GM21515 (cell line): ENCODE data around the gene DARS1.
"Not testable (repeated sequence)": the region's sequence is repeated elsewhere in the genome, so short reads cannot be mapped to it uniquely, and the experiment has no call there.

Experiments used
- ATAC-seq: cut with Tn5 transposase; IDR thresholded peaks from one replicate; pipeline ENCODE4 v1.9.1; 2021; ENCODE audit not compliant: unreplicated experiment

Gene DARS1

DNA sequence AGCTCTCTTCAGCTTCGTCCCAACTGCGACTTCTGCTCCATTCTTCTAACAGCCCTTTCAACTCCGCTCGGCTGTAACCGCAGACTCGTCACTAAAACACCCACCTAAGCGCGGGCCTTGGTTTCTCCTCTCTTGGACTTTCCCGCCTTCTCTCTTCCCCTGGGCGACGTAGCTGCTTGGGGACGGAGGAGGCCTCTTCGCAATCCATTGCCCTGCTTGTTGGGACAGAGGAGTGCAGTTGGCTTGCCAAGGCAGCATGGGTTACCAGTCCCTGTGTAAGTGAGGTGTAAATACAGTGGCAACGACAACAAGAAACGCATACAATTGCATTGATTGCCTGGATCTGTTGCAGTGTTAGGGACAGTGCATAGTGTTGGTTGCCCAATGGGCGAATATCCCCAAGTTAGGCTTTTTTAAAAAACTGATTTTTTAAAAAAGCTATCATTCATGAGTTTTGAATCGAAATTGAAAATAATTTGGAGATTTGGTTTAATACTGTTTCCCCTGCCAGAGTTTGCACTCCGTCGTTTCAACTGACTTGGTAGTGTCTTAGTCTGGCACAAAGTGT, 484 bp upstream of the DARS1 start:
- peak; percentile 46 for ATAC-seq

DNA sequence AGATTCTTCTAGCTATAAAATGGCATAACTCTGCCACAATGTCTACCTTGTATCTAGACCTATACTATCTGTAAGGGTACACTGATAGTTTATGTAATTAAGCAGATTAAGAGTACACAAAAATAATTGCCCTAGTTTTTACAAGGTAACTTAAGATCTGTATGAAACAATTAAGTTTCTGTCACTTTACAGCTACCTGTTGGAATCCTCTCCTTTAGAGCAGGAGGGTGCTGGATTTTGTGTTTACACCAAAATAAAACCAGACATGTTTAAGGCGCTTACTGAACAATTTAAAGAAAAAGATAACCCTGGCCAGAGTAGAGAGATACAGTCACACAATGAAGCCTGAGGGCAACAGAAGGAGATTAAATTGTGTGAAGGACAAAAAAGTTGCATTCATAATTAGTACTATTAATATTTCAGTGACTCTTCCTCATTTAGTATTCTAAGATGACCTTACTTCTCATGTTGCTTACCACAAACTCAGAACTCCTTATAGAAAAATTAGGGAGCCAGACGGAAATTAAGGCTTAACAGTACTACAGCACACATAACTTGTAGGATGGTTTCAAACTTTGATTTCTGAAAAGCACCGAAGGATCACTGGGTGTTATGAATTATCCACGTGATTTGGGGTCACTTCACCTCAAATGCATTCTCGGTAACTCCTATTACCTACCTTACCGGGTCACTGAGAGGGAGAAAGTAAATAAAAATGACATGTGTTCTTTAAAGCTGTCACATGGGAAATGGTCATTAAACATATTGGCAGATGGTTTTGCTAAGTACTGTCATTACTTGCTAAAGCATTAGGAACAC, 1.0 kb downstream of the DARS1 start:
- peak; percentile 37 for ATAC-seq

DNA sequence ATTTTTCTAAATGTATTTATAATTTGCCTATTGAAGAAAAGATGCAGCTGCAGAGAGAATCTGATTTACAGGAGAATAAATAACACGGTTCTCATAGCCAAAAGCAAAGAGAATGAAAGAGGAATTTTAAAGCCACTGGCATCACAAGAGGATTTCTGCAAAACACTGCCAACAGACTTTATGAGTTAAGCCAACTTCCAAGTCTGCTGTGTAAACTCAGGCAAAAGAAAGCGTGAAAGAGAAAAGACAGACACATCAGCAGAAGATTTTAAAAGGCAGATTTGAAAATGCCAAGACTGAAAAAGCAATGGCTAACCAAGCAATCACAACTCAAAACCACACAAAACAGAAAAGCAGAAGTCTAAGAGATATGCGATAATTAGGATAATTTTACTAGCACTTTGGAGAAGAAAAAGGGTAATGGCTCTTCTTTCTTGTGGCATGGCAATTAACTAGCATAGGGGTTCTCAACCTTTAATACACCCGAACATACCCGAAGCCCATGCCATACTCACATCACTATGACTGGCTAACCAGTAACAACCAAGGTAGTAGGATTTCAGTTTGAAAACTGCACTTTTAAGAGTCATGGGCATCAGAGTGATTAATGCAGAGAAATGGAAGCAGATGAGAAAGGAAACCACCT, 4.9 kb downstream of the DARS1 start:
- ATAC-seq: no peak

DNA sequence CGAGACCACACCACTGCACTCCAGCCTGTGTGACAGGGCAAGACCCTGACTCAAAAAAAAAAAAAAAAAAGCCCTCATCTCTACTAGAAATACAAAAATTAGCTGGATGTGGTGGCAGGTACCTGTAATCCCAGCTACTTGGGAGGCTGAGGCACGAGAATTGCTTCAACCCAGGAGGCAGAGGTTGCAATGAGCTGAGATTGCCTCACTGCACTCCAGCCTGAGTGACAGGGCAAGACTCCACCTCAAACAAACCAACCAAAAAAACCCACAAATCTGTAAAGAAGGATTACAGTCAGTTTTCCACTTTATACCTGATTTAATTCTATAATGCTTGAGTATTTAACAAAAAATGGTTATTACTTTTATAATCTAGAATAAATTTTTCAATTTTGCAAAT, 9.7 kb downstream of the DARS1 start:
- no peak for ATAC-seq

DNA sequence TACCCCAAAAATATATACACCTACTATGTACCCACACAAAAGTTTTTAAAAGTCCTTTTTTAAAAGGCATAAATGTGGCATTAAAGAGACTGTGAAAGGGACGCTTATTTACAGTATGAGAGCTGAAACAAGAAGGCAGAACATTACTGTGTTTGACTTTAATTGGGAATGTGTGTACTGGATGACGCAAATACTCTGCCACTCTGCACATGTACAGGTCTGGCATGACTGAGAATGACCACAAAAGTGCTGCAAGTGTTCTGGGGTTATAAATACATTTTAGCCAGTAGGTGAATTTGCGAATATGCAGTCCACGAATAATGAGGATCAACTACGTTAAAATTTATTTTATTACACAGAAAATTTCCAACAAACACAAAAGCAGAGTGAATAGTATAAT, 11.4 kb downstream of the DARS1 start:
- no peak for ATAC-seq

DNA sequence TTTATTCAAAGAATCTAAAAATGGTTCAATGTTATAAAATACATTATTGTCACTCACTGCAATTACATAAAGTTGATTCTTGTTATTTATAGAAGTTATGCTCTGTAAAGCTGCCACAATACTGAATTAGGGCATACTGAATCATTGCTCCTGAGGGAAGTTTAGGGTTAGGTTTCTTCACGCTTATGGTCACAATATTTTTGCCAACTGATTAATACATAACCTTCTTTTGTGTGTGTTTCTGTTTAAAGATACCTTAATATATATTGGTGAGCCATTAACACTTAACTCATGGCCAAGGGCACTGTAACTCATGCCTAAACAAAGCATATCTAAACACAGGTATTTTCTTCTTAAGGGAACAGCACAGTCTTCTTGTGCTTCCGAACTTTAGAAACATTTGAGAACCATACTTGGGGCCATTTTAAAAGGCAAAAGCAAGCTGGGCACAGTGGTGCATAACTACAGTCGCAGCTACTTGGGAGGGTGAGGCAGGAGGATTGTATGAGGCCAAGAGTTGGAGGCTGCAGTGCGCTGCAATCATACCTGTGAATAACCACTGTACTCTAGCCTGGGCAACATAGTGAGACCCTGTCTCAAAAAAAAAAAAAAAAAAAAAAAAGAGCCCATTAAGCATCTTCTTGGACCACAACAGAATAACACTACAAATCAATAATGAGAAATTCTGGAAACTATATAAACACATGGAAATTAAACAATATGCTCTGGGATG, 15.6 kb downstream of the DARS1 start:
- ATAC-seq: no peak

DNA sequence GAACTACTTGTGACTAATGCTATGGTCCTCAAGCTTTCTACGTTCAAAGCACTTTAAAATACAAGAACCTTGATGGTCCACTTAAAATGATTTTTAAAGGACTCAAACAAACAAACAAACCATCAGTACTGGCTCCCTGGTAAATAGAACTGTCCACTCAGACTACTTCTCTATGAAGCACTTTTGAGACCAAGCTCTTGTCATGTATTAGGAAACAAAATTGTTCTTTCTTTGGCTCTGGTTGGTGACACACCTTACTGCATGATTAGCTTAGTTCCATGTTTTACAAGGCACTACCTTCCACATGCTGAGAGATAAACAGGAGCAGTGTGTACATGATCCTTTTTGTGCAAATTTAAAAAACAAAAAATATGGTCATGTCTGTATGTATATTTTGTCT, 19.7 kb downstream of the DARS1 start:
- no peak for ATAC-seq

DNA sequence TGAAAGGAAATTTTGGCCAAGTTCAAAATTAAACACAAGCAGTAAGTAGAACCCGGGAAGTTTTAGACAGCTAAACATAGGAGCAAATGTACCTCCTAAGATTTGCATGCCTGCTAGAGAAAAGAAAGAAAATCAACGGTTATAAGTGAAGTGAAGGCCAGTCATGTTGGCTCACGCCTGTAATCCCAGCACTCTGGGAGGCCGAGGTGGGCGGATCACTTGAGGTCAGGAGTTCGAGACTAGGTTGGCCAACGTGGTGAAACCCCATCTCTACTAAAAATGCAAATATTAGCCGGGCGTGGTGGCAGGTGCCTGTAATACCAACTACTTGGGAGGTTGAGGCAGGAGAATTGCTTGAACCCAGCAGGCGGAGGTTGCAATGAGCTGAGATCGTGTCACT, 21.0 kb downstream of the DARS1 start:
- not testable (repeated sequence) for ATAC-seq

DNA sequence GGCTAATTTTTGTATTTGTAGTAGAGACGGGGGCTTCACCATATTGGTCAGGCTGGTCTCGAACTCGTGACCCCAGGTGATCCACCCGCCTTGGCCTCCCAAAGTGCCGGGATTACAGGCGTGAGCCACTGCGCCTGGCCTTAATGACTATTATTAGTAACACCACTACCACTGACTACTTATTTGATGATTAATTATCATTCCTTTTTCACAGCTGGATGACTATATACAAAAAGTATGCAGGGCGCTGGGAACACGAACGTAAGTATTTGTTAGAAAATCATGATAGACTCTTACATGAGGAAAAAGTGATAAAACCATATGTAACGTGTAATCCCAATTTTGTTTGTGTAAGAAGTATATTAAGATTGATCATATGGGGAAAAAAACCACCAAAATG, 21.6 kb downstream of the DARS1 start:
- no peak for ATAC-seq

DNA sequence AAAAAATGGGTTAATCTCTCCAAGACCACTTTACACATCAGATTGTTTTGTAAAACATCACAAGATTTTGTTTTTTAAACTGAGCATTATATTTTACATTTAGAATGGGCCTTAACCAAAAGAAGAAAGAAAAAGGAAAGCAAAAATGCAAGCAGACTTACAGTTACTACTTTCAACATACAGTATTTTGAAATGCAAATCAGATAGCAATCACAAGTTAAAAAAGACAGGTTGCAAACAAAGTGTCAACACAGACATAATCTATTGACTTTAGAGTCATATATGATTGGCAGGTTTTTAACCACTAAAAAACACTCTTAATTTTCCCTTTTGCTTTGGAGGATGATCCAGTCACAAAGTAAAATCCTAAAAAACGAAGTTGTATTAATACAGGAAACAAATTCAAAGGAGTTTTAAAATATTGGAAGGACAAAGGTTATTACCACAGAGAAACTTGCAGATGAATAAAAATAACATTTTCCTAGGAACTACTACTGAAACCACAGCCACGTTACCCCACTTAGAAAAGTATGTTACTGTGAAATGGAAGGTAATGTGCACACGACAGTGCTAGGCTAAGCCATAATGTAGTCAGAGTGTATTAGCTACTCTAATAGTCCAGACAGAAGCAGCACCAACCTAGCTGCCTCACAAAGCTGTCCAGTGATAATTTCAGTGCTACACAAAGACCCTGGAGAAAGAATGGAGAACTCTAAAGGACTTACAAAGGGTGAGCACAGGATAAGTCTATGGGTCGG, 22.9 kb downstream of the DARS1 start:
- ATAC-seq: peak; percentile 59

DNA sequence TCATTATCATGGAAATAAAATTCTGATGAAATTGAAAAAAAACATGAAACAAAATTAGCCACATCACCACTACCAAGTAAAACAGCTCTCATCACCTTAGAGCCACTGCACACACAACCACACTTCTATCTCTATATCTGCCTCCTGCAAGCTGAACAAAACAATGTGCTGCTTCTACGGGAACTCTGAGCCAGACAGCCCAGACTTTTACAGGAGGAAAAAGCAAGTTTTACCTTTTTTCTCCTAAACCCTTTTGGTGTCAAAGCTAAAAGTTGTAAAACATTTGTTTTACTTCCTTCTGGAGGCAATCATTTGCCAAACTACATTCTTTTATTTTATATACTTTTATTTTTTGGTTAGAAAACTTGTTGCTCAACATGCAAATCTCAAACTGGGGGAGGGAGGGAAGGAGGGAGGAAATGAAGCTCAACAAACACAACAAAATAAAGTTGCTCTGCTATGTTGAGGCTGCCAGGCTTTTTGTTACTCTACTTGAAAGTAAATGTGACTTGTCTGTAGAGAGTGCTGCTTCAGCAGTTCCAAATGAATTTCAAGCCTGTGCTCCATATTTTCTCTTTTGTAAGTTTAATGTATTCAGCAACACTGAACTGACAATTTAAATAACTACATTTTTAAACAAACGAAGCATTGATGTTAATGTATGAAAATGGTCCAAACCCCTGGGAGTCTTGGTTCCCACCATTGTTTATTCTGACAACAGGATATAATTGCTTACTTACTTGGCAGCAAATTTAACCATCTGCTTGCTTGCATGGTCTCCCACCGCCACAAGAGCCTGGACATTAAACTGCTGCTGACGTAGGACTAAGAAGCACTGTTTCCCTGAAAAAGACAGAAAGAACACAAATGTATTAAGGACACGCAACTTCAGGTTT, 24.5 kb downstream of the DARS1 start:
- ATAC-seq: no peak

DNA sequence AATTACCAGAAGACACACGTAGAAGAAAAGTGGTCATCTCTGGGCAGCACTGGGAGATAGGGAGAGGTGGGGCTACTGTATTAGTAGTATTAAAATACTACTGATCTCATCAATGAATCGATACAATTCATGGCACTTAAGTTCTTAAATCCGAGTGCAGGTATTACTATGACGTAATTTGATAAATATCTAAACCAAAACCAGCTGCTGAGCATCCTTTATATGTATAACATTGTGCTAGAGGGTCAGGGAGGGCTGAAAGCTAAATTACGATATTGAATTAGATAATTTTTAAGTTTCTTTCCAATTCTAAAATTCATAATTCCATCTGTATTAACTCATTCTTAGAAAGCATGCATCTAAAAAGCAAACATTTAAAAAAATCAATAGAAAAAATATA, 25.3 kb downstream of the DARS1 start:
- no peak for ATAC-seq

DNA sequence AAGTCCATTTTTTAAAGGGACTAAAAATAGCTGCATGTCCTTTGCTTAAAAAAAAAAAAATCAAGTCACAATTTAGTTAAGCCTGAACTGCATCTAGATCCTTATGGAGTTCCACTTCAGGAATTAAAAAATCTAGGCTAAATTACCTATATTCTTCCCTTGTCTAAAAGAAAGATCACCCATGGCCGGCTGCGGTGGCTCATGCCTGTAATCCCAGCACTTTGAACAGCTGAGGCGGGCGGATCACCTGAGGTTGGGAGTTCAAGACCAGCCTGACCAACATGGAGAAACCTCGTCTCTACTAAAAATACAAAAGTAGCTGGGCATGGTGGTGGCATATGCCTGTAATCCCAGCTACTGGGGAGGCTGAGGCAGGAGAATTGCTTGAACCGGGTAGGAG, 26.5 kb downstream of the DARS1 start:
- ATAC-seq: not testable (repeated sequence)

DNA sequence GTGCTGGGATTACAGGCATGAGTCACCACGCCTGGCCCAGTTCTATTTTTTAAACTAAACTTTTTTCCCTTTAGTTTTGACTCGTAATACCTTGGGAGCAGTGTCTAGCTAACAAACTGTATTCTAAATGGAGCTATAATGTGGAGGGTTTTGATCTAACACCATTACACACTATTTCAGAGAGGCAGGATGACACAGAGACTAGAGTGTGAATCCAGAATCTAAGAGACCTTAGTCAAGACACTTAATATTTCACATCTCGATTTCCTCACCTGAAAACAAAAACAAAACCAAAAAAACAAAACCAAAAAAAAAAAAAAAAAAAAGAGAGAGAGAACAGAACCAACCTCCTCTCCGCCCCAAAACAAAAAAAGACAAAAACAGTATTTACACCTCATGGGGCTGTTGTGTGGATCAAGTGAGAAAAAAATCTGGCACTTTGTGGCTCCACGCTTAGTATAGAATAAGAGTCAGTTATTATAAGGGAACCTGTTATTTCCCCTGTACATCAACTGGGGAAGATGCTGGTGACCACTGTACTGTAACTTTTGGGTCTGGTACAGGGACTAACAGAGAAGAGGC, 31.3 kb downstream of the DARS1 start:
- no peak for ATAC-seq

DNA sequence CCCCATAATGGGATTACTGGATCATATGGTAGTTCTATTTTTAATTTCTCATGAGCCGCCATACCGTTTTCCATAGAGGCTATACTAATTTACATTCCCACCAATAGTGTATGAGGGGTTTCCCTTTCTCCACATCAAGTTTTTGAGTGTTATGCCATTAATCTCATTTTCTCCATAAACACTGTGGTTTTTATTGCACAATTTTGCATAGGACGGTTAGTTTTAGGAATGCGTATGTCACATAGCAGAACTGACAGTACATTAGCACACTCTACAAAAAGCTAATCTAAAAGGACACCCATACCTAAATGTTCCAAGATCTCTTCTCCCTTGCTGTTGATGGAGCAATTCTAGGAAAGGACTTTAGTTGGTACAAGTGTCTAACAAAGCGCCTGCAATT, 32.5 kb downstream of the DARS1 start:
- ATAC-seq: no peak

DNA sequence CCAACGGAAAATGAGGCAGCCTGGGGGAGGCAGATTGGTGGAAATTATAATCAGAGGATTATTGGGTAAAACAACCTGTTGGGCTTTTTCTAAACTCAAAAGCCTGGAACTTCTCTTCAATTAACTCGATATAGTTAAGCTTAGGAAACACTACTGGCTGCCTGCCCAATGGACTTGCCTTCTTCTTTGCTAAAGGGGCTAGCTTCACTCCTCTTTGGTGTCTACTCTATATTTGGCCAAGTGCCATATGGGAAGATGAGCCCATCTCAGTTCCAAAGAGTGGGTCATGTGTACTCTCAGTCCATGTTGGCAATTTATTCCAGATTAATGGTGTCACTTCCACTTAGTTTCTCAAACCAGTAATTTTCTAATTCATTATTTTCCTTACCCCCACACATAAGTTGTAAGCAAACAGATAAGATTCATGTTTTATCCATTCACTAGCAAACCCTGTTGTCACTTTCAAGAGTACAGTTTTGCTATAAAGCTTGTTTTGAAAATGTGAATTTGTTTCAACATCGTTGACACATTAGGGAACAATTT, 34.3 kb downstream of the DARS1 start:
- no peak for ATAC-seq

DNA sequence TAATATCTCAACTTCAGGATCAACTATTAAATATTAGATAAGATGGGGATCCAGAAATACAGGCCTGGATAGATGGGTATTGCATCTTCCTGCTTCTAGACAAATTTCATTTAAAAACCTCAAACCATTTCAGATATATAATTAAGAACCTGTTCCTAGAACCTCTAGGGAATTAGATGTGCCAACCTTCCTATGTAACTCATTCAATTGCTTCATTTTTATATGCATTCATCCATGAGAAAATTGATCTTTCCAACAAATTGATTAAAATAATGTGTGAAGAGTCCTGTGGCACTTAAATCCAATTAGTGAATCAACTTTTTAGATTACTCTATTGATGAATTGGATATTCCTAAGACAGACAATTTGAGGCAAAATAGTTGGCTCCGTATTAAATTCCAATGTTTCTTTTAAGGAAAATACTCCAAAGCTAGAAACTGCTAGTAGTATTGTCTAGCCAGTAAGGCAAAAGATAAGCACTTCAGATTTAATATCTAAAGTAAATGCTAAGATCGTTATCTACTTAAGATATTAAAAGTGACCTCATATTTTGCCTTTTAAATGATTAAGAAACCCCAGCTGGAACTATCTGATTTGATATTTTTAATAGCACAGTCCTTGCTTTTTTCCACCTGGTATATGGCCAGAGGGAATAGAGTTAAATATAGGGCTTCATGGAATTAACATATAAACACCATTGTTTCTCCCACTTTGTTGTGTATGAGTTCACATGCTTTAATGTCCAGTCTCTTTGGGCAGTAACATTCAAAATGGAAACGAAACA, 35.8 kb downstream of the DARS1 start:
- no peak for ATAC-seq

DNA sequence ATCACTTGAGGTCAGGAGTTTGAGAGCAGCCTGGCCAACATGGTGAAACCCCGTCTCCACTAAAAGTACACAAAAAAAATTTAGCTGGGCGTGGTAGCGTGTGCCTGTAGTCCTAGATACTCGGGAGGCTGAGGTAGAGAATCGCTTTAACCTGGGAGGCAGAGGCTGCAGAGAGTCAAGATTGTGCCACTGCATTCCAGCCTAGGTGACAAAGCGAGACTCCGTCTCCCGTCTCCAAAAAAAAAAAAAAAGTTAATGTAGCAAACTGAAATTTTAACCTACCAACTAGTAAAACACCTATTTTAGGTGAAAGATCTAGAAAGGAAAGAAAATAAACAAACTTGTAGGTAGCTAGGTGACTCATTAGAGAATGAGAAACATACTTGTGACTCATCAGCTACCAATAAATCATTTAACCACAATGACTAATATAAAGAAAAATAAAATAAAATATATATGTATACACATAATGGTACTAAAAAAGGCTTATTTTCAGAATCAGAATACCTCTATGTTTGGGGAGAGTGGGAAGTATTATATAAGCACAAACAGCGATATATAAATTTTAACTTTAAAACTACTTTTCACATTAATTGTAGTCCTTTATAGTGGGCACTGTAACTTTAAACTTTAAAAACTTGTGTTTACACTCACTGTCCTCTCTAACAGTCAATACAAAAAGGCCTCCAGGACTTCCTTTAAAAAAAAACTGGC, 36.6 kb downstream of the DARS1 start:
- ATAC-seq: peak; percentile 56
